HUES64 (cell line): ENCODE results near the gene AKT3.

ENCODE experiments used
- H3K27ac ChIP-seq: 2 replicates; pipeline ENCODE4 v1.7.0; 2013; ENCODE audit warnings: low read depth, low read length, inconsistent platforms
- H3K27me3 ChIP-seq: 2 replicates; pipeline ENCODE4 v1.6.1; 2013; ENCODE audit warnings: mild to moderate bottlenecking, low read length; ENCODE audit not compliant: insufficient read depth
- H3K36me3 ChIP-seq: 2 replicates; pipeline ENCODE4 v1.6.1; 2013; ENCODE audit warnings: mild to moderate bottlenecking, low read length; ENCODE audit not compliant: insufficient read depth
- H3K4me1 ChIP-seq: 2 replicates; pipeline ENCODE4 v1.6.1; 2013; ENCODE audit warnings: mild to moderate bottlenecking, low read length, moderate library complexity; ENCODE audit not compliant: insufficient read depth
- H3K4me3 ChIP-seq: 2 replicates; pipeline ENCODE4 v1.5.1; 2013; ENCODE audit warnings: mild to moderate bottlenecking, low read length, moderate library complexity
- H3K9ac ChIP-seq: 2 replicates; pipeline ENCODE4 v1.6.1; 2013; ENCODE audit warnings: mild to moderate bottlenecking, low read depth, low read length
- H3K9me3 ChIP-seq: 2 replicates; pipeline ENCODE4 v1.6.1; 2013; ENCODE audit warnings: low read depth, low read length; ENCODE audit not compliant: insufficient read depth
- WGBS: fragments of 150-250, 120-280 bp; methylation state at CpG from one replicate; pipeline ENCODE4 v1.1.7; 2013; ENCODE audit warnings: missing lambda C conversion rate; 5-methylcytosine and 5-hydroxymethylcytosine counted together

AKT3 gene

GRCh38 chr1:243561588-243562319, 288.3 kb downstream of the AKT3 start:
- no peak overlapping the region for H3K27ac ChIP-seq
- H3K36me3 ChIP-seq: peaks cover 16% of the 10 kb centered on the region; the same call in 1 of the 2 replicates
- no peak overlapping the region for H3K4me3 ChIP-seq
- no peaks in the 10 kb centered on the region for H3K27me3 ChIP-seq
- no peak overlapping the region for H3K9ac ChIP-seq
- H3K4me1 ChIP-seq: no peaks in the 10 kb centered on the region
- 100% methylated on average over 2 of the region's 2 CpGs for WGBS
- H3K9me3 ChIP-seq: peaks cover 9% of the 10 kb centered on the region; the same call in 1 of the 2 replicates

- H3K27ac ChIP-seq: no peak overlapping the region
- H3K36me3 ChIP-seq: peaks cover 16% of the 10 kb centered on the region; the same call in 1 of the 2 replicates
- H3K9me3 ChIP-seq: peaks cover 9% of the 10 kb centered on the region; the same call in 1 of the 2 replicates
- no peaks in the 10 kb centered on the region for H3K27me3 ChIP-seq
- WGBS: 75% methylated on average over 6 of the region's 7 CpGs
- H3K4me3 ChIP-seq: no peak overlapping the region
- no peaks in the 10 kb centered on the region for H3K4me1 ChIP-seq
- H3K9ac ChIP-seq: no peak overlapping the region
These were observed 290.4 kb downstream of the AKT3 start for GRCh38 chr1:243559575-243560162.

GRCh38 chr1:243558576-243558975, 291.5 kb downstream of the AKT3 start:
- no peaks in the 10 kb centered on the region for H3K27me3 ChIP-seq
- H3K9ac ChIP-seq: no peak overlapping the region
- H3K36me3 ChIP-seq: peaks cover 16% of the 10 kb centered on the region; the same call in 1 of the 2 replicates
- H3K27ac ChIP-seq: no peak overlapping the region
- no peaks in the 10 kb centered on the region for H3K4me1 ChIP-seq
- WGBS: 94% methylated on average over 1 of the region's 1 CpG
- no peak overlapping the region for H3K4me3 ChIP-seq
- peaks cover 9% of the 10 kb centered on the region; the same call in 1 of the 2 replicates for H3K9me3 ChIP-seq

- Histone ChIP-seq H3K27me3 (no peaks in the 10 kb centered on the region), H3K36me3 (peaks cover 16% of the 10 kb centered on the region; the same call in 1 of the 2 replicates), H3K4me3 (no peak overlapping the region), H3K9ac (no peak overlapping the region), H3K4me1 (no peaks in the 10 kb centered on the region), H3K9me3 (peaks cover 9% of the 10 kb centered on the region; the same call in 1 of the 2 replicates), H3K27ac (no peak overlapping the region)
These were observed 292.2 kb downstream of the AKT3 start for GRCh38 chr1:243557866-243558265.

GRCh38 chr1:243554686-243555085, 295.4 kb downstream of the AKT3 start:
- 87% methylated on average over 4 of the region's 4 CpGs for WGBS

GRCh38 chr1:243553090-243553489, 297.0 kb downstream of the AKT3 start:
- Histone ChIP-seq H3K9ac (no peak overlapping the region), H3K27me3 (no peaks in the 10 kb centered on the region), H3K4me3 (no peak overlapping the region), H3K4me1 (no peaks in the 10 kb centered on the region), H3K36me3 (no peaks in the 10 kb centered on the region), H3K27ac (no peak overlapping the region), H3K9me3 (no peaks in the 10 kb centered on the region)
- WGBS: 96% methylated on average over 2 of the region's 2 CpGs

More at GRCh38 chr1:243554686-243555085, 295.4 kb downstream of the AKT3 start:
- H3K9me3 ChIP-seq: no peaks in the 10 kb centered on the region
- no peak overlapping the region for H3K27ac ChIP-seq
- no peaks in the 10 kb centered on the region for H3K36me3 ChIP-seq
- no peaks in the 10 kb centered on the region for H3K27me3 ChIP-seq
- no peak overlapping the region for H3K9ac ChIP-seq
- no peaks in the 10 kb centered on the region for H3K4me1 ChIP-seq
- no peak overlapping the region for H3K4me3 ChIP-seq

GRCh38 chr1:243550276-243550675, 299.8 kb downstream of the AKT3 start:
- H3K9me3 ChIP-seq: no peaks in the 10 kb centered on the region
- H3K4me3 ChIP-seq: no peak overlapping the region
- no peaks in the 10 kb centered on the region for H3K4me1 ChIP-seq
- no peak overlapping the region for H3K9ac ChIP-seq
- H3K36me3 ChIP-seq: peaks cover 2% of the 10 kb centered on the region; the same call in 1 of the 2 replicates
- WGBS: 100% methylated on average over 4 of the region's 6 CpGs
- H3K27me3 ChIP-seq: no peaks in the 10 kb centered on the region
- no peak overlapping the region for H3K27ac ChIP-seq

- Histone ChIP-seq H3K27me3 (no peaks in the 10 kb centered on the region), H3K9ac (no peak overlapping the region), H3K36me3 (peaks cover 4% of the 10 kb centered on the region; the same call in 1 of the 2 replicates), H3K27ac (no peak overlapping the region), H3K4me3 (no peak overlapping the region), H3K9me3 (no peaks in the 10 kb centered on the region), H3K4me1 (no peaks in the 10 kb centered on the region)
These were observed 300.3 kb downstream of the AKT3 start for GRCh38 chr1:243549791-243550190.

- no peaks in the 10 kb centered on the region for H3K9me3 ChIP-seq
- no peak overlapping the region for H3K4me3 ChIP-seq
- peaks cover 4% of the 10 kb centered on the region; the same call in 1 of the 2 replicates for H3K36me3 ChIP-seq
- H3K27ac ChIP-seq: no peak overlapping the region
- no peaks in the 10 kb centered on the region for H3K27me3 ChIP-seq
- no peak overlapping the region for H3K9ac ChIP-seq
- H3K4me1 ChIP-seq: no peaks in the 10 kb centered on the region
These were observed 300.9 kb downstream of the AKT3 start for GRCh38 chr1:243549108-243549507.

- Histone ChIP-seq H3K27me3 (no peaks in the 10 kb centered on the region), H3K4me3 (no peak overlapping the region), H3K9ac (no peak overlapping the region), H3K36me3 (peaks cover 4% of the 10 kb centered on the region; the same call in 1 of the 2 replicates), H3K4me1 (no peaks in the 10 kb centered on the region), H3K27ac (no peak overlapping the region), H3K9me3 (no peaks in the 10 kb centered on the region)
- WGBS: 100% methylated on average over 1 of the region's 1 CpG
These were observed 301.5 kb downstream of the AKT3 start for GRCh38 chr1:243548516-243548915.

GRCh38 chr1:243547891-243548290, 302.2 kb downstream of the AKT3 start:
- Histone ChIP-seq H3K4me3 (no peak overlapping the region), H3K9me3 (no peaks in the 10 kb centered on the region), H3K27ac (no peak overlapping the region), H3K27me3 (no peaks in the 10 kb centered on the region), H3K36me3 (peaks cover 4% of the 10 kb centered on the region; the same call in 1 of the 2 replicates), H3K4me1 (no peaks in the 10 kb centered on the region), H3K9ac (no peak overlapping the region)
- 92% methylated on average over 3 of the region's 3 CpGs for WGBS
